ENCODE data around the gene STING1. TPM values are rescaled to one million over a fixed set of nuclear protein-coding genes. Genes with fewer than 3 reads are reported as not detected.
"Not testable (repeated sequence)": the region's sequence is repeated elsewhere in the genome, so short reads cannot be mapped to it uniquely, and the experiment has no call there.

The STING1 gene
- total and polyA plus RNA-seq, 4 experiments from 2014 or later: 124 to 176 (median 143) TPM

GRCh38 chr5:139482890-139483208 is 291 bp upstream of the STING1 start:
- not testable (repeated sequence) for H3K36me3 ChIP-seq (ENCODE audit: insufficient read depth, low read length); H3K9me3 Mint-ChIP-seq; H3K27me3 Mint-ChIP-seq; H3K27me3 ChIP-seq (ENCODE audit: insufficient read depth, low read length); H3K4me3 ChIP-seq (ENCODE audit: low read length in 2 of 2); DNase-seq; H3K9me3 ChIP-seq (ENCODE audit: control insufficient read depth in 1 of 2, low read length in 2 of 2)
- ChIA-PET CTCF (ENCODE audit: partially characterized antibody) (interaction anchor here (0.9 to 11.3 kb wide), 7 partner anchors 12 to 60 kb away, joined by 3 to 97 read pairs (median 11); partner anchors contain the start of gene SMIM33), POLR2A (ENCODE audit: partially characterized antibody) (interaction anchor here (0.6 to 5.2 kb wide), 20 partner anchors 13 to 209 kb away, joined by 3 to 131 read pairs (median 13); partner anchors contain the start of genes DNAJC18, ECSCR, MATR3 and PAIP2)
- Mint-ChIP-seq H3K4me1 (peaks cover 20 to 51% (median 35%) of the 10 kb centered on the region in 4 donors), H3K4me3 (peak overlapping the region; percentile 92 to 98 (median 94)), H3K36me3 (peaks cover 25 to 30% of the 10 kb centered on the region in 2 donors), H3K27ac (peak overlapping the region; percentile 90 to 98 (median 97))
- peak overlapping the region; percentile 86 for H3K27ac ChIP-seq (ENCODE audit: low read depth, low read length)
- H3K4me1 ChIP-seq (ENCODE audit: insufficient read depth, low read length): peaks cover 41% of the 10 kb centered on the region
- intact Hi-C loops (cut with micrococcal nuclease): loop anchor here (1.0 kb wide), 5 partner anchors 25 to 79 kb away; partner anchors contain the start of genes DNAJC18 and SPATA24

DNA sequence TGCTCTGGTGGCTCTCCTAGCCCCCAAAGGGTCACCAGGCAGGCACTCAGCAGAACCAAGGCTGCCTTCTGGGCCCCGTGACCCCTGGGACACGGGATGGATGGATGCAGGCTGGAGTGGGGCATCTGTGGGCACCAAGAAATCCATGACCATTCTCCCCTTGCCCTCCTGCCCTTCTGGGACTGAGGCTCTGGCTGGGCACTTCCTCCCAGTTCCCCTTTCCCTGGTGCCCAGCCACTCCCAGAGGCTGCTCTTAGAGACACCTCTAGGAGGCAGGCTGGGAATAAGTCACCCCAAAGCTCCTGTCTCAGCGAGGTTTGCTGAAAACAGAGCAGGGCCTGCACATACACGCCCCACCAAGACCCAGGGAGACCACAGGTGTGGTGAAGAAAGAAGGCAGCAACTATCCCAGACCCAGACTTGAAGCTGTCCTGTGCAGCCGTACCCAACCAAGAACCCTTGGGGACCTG is 943 bp downstream of the STING1 start:
- Mint-ChIP-seq H3K27ac (peak overlapping the region; percentile 90 to 98 (median 97)), H3K27me3 (no peaks in the 10 kb centered on the region), H3K36me3 (peaks cover 28 to 43% of the 10 kb centered on the region in 2 donors), H3K4me3 (peak overlapping the region; percentile 92 to 98 (median 94)), H3K9me3 (no peaks in the 10 kb centered on the region), H3K4me1 (peaks cover 21 to 63% (median 42%) of the 10 kb centered on the region in 4 donors)
- H3K4me3 ChIP-seq (ENCODE audit: low read length in 2 of 2): peak overlapping the region; percentile 82 to 95
- DNase-seq: no peak
- peak overlapping the region; percentile 86 for H3K27ac ChIP-seq (ENCODE audit: low read depth, low read length)
- ChIA-PET POLR2A (ENCODE audit: partially characterized antibody) (interaction anchor here (1.2 to 5.2 kb wide), 20 partner anchors 12 to 188 kb away, joined by 3 to 131 read pairs (median 13); partner anchors contain the start of genes DNAJC18, ECSCR, MATR3 and PAIP2), CTCF (ENCODE audit: partially characterized antibody) (interaction anchor here (1.0 to 11.3 kb wide), 9 partner anchors 8 to 59 kb away, joined by 3 to 97 read pairs (median 11); partner anchors contain the start of gene SMIM33)
- H3K4me1 ChIP-seq (ENCODE audit: insufficient read depth, low read length): peaks cover 49% of the 10 kb centered on the region
- no peaks in the 10 kb centered on the region for H3K27me3 ChIP-seq (ENCODE audit: insufficient read depth, low read length)
- no peaks in the 10 kb centered on the region for H3K9me3 ChIP-seq (ENCODE audit: control insufficient read depth in 1 of 2, low read length in 2 of 2)
- intact Hi-C loops (cut with micrococcal nuclease): loop anchor here (1.0 kb wide), 5 partner anchors 23 to 77 kb away; partner anchors contain the start of genes DNAJC18 and SPATA24
- peaks cover 19% of the 10 kb centered on the region for H3K36me3 ChIP-seq (ENCODE audit: insufficient read depth, low read length)

GRCh38 chr5:139481122-139481533 is 1.4 kb downstream of the STING1 start:
- CTCF ChIA-PET (ENCODE audit: partially characterized antibody): interaction anchor here (0.9 to 11.3 kb wide), 8 partner anchors 7 to 152 kb away, joined by 3 to 97 read pairs (median 11); partner anchors contain the start of gene SMIM33

GRCh38 chr5:139479729-139480128 is 2.8 kb downstream of the STING1 start:
- CTCF ChIA-PET (ENCODE audit: partially characterized antibody): interaction anchor here (1.1 to 11.3 kb wide), 5 partner anchors 22 to 57 kb away, joined by 3 to 97 read pairs (median 6); no protein-coding TSS in a partner anchor
- peak overlapping the region in 2 of 8 donors; percentile 65 to 83 for H3K4me3 Mint-ChIP-seq
- H3K36me3 ChIP-seq (ENCODE audit: insufficient read depth, low read length): peaks cover 27% of the 10 kb centered on the region
- H3K27ac Mint-ChIP-seq: peak overlapping the region in 2 of 7 donors; percentile 87 to 93
- H3K36me3 Mint-ChIP-seq: peaks cover 38 to 60% of the 10 kb centered on the region in 2 donors
- H3K9me3 Mint-ChIP-seq; H3K27me3 ChIP-seq (ENCODE audit: insufficient read depth, low read length); H3K9me3 ChIP-seq (ENCODE audit: control insufficient read depth in 1 of 2, low read length in 2 of 2); DNase-seq; H3K27me3 Mint-ChIP-seq; intact Hi-C loops (cut with micrococcal nuclease); H3K27ac ChIP-seq (ENCODE audit: low read depth, low read length); H3K4me3 ChIP-seq (ENCODE audit: low read length in 2 of 2): not testable (repeated sequence)
- POLR2A ChIA-PET (ENCODE audit: partially characterized antibody): interaction anchor here (1.9 to 5.2 kb wide), 5 partner anchors 9 to 58 kb away, joined by 6 to 111 read pairs (median 82); partner anchors contain the start of genes DNAJC18, ECSCR and SMIM33
- H3K4me1 Mint-ChIP-seq: peaks cover 36 to 79% (median 56%) of the 10 kb centered on the region in 4 donors
- H3K4me1 ChIP-seq (ENCODE audit: insufficient read depth, low read length): peaks cover 67% of the 10 kb centered on the region

More at GRCh38 chr5:139481122-139481533, 1.4 kb downstream of the STING1 start:
- peaks cover 22% of the 10 kb centered on the region for H3K36me3 ChIP-seq (ENCODE audit: insufficient read depth, low read length)
- H3K27me3 Mint-ChIP-seq: no peaks in the 10 kb centered on the region
- DNase-seq: peak in 2 of 5 donors; percentile 16 to 77
- H3K36me3 Mint-ChIP-seq: peaks cover 28 to 47% of the 10 kb centered on the region in 2 donors
- H3K27me3 ChIP-seq (ENCODE audit: insufficient read depth, low read length): no peaks in the 10 kb centered on the region
- no peaks in the 10 kb centered on the region for H3K9me3 Mint-ChIP-seq
- peak overlapping the region; percentile 86 for H3K27ac ChIP-seq (ENCODE audit: low read depth, low read length)
- POLR2A ChIA-PET (ENCODE audit: partially characterized antibody): interaction anchor here (1.2 to 5.2 kb wide), 18 partner anchors 11 to 187 kb away, joined by 3 to 131 read pairs (median 18); partner anchors contain the start of genes DNAJC18, ECSCR, MATR3 and PAIP2
- peak overlapping the region; percentile 90 to 98 (median 97) for H3K27ac Mint-ChIP-seq
- intact Hi-C loops (cut with micrococcal nuclease): no loop called here
- H3K4me1 ChIP-seq (ENCODE audit: insufficient read depth, low read length): peaks cover 53% of the 10 kb centered on the region
- H3K9me3 ChIP-seq (ENCODE audit: control insufficient read depth in 1 of 2, low read length in 2 of 2): no peaks in the 10 kb centered on the region
- peak overlapping the region; percentile 82 to 95 for H3K4me3 ChIP-seq (ENCODE audit: low read length in 2 of 2)
- peak overlapping the region; percentile 92 to 98 (median 94) for H3K4me3 Mint-ChIP-seq
- H3K4me1 Mint-ChIP-seq: peaks cover 23 to 68% (median 45%) of the 10 kb centered on the region in 4 donors

GRCh38 chr5:139478657-139479423 is 3.7 kb downstream of the STING1 start:
- H3K9me3 Mint-ChIP-seq; H3K27me3 ChIP-seq (ENCODE audit: insufficient read depth, low read length); H3K27me3 Mint-ChIP-seq; H3K4me3 ChIP-seq (ENCODE audit: low read length in 2 of 2); H3K9me3 ChIP-seq (ENCODE audit: control insufficient read depth in 1 of 2, low read length in 2 of 2); intact Hi-C loops (cut with micrococcal nuclease); DNase-seq: not testable (repeated sequence)
- H3K27ac Mint-ChIP-seq: peak overlapping the region; percentile 80 to 93 (median 89)
- peaks cover 40 to 86% (median 63%) of the 10 kb centered on the region in 4 donors for H3K4me1 Mint-ChIP-seq
- H3K27ac ChIP-seq (ENCODE audit: low read depth, low read length): peak overlapping the region; percentile 19
- peaks cover 34% of the 10 kb centered on the region for H3K36me3 ChIP-seq (ENCODE audit: insufficient read depth, low read length)
- peak overlapping the region; percentile 10 to 83 (median 63) for H3K4me3 Mint-ChIP-seq
- POLR2A ChIA-PET (ENCODE audit: partially characterized antibody): interaction anchor here (0.8 to 5.2 kb wide), 4 partner anchors 8 to 41 kb away, joined by 3 to 111 read pairs (median 44); partner anchors contain the start of genes DNAJC18 and SMIM33
- CTCF ChIA-PET (ENCODE audit: partially characterized antibody): interaction anchor here (0.8 to 11.3 kb wide), 6 partner anchors 21 to 96 kb away, joined by 3 to 97 read pairs (median 5); no protein-coding TSS in a partner anchor
- peaks cover 75% of the 10 kb centered on the region for H3K4me1 ChIP-seq (ENCODE audit: insufficient read depth, low read length)
- peaks cover 38 to 60% of the 10 kb centered on the region in 2 donors for H3K36me3 Mint-ChIP-seq

GRCh38 chr5:139475865-139476617 is 6.5 kb downstream of the STING1 start:
- ChIA-PET CTCF (ENCODE audit: partially characterized antibody) (interaction anchor here (1.1 to 11.3 kb wide), 4 partner anchors 18 to 53 kb away, joined by 4 to 97 read pairs (median 6); no protein-coding TSS in a partner anchor), POLR2A (ENCODE audit: partially characterized antibody) (interaction anchor here (1.2 to 3.8 kb wide), 6 partner anchors 17 to 37 kb away, joined by 3 to 19 read pairs (median 8); partner anchors contain the start of gene DNAJC18)
- Histone ChIP-seq H3K4me3 (ENCODE audit: low read length in 2 of 2) (no peak overlapping the region), H3K27ac (ENCODE audit: low read depth, low read length) (peak overlapping the region; percentile 23), H3K27me3 (ENCODE audit: insufficient read depth, low read length) (no peaks in the 10 kb centered on the region), H3K36me3 (ENCODE audit: insufficient read depth, low read length) (peaks cover 35% of the 10 kb centered on the region), H3K9me3 (ENCODE audit: control insufficient read depth in 1 of 2, low read length in 2 of 2) (no peaks in the 10 kb centered on the region), H3K4me1 (ENCODE audit: insufficient read depth, low read length) (peaks cover 94% of the 10 kb centered on the region)
- no peak for DNase-seq
- Mint-ChIP-seq H3K27me3 (no peaks in the 10 kb centered on the region), H3K9me3 (no peaks in the 10 kb centered on the region), H3K36me3 (peaks cover 34 to 58% of the 10 kb centered on the region in 2 donors), H3K4me1 (peaks cover 52 to 94% (median 77%) of the 10 kb centered on the region in 4 donors), H3K4me3 (peak overlapping the region in 7 of 8 donors; percentile 36 to 87 (median 77)), H3K27ac (peak overlapping the region; percentile 77 to 95 (median 93))
- intact Hi-C loops (cut with micrococcal nuclease): no loop called here
